SK-N-SH treated with all-trans-retinoic acid at 6 μM for 48 hours (cell line): ENCODE data around the gene MPDZ.

Experiments used
- ATAC-seq: fragments of 200-7000 bp; cut with Tn5 transposase; 3 replicates; pipeline ENCODE4 v1.9.1; 2020; ENCODE audit warnings: mild to moderate bottlenecking, moderate library complexity
- ARNTL ChIP-seq: fragments of 450-650 bp; formaldehyde crosslinking; IDR thresholded peaks from 2 replicates; pipeline ENCODE4 v1.5.0; 2020; ENCODE audit warnings: low read depth, mild to moderate bottlenecking, moderate library complexity, borderline replicate concordance
- BACH2 ChIP-seq: fragments of 250-450 bp; sonication (Bioruptor Pico); IDR thresholded peaks from 2 replicates; pipeline ENCODE4 v1.9.0; 2021; ENCODE audit warnings: mild to moderate bottlenecking, borderline replicate concordance
- CSRNP3 ChIP-seq: fragments of 250-450 bp; sonication (Bioruptor Pico); IDR thresholded peaks from 2 replicates; pipeline ENCODE4 v1.5.1; 2021; ENCODE audit warnings: mild to moderate bottlenecking, moderate library complexity
- GLIS3 ChIP-seq: fragments of 250-450 bp; sonication (Bioruptor Pico); IDR thresholded peaks from 2 replicates; pipeline ENCODE4 v1.5.0; 2020; ENCODE audit warnings: mild to moderate bottlenecking, moderate library complexity
- ISL1 ChIP-seq: fragments of 250-450 bp; sonication (Bioruptor Pico); IDR thresholded peaks from 2 replicates; pipeline ENCODE4 v2.1.2; 2022; ENCODE audit warnings: mild to moderate bottlenecking, moderate library complexity
- OSR1 ChIP-seq: fragments of 250-450 bp; sonication (Bioruptor Pico); IDR thresholded peaks from 2 replicates; pipeline ENCODE4 v1.8.0; 2022; ENCODE audit warnings: moderate library complexity, mild to moderate bottlenecking, inconsistent platforms
- PATZ1 ChIP-seq: fragments of 250-450 bp; sonication (Bioruptor Pico); IDR thresholded peaks from 2 replicates; pipeline ENCODE4 v1.8.0; 2020; ENCODE audit warnings: mild to moderate bottlenecking, moderate library complexity, borderline replicate concordance
- PPARA ChIP-seq: fragments of 250-450 bp; sonication (Bioruptor Pico); IDR thresholded peaks from 2 replicates; pipeline ENCODE4 v1.5.0; 2020; ENCODE audit warnings: mild to moderate bottlenecking, borderline replicate concordance
- TCF4 ChIP-seq: fragments of 250-450 bp; sonication (Bioruptor Pico); IDR thresholded peaks from 2 replicates; pipeline ENCODE4 v1.8.0; 2021; ENCODE audit warnings: mild to moderate bottlenecking, moderate library complexity, borderline replicate concordance
- TOX ChIP-seq: fragments of 250-450 bp; sonication (Bioruptor Pico); IDR thresholded peaks from 2 replicates; pipeline ENCODE4 v1.8.0; 2021; ENCODE audit warnings: mild to moderate bottlenecking, moderate library complexity, borderline replicate concordance
- TSHZ2 ChIP-seq: fragments of 250-450 bp; sonication (Bioruptor Pico); IDR thresholded peaks from 2 replicates; pipeline ENCODE4 v1.5.0; 2020; ENCODE audit warnings: mild to moderate bottlenecking, moderate library complexity
- ZC3H10 ChIP-seq: fragments of 250-450 bp; sonication (Bioruptor Pico); IDR thresholded peaks from 2 replicates; pipeline ENCODE4 v1.5.1; 2021; ENCODE audit warnings: mild to moderate bottlenecking, moderate library complexity
- ZFP3 ChIP-seq: fragments of 250-450 bp; sonication (Bioruptor Pico); IDR thresholded peaks from 2 replicates; pipeline ENCODE4 v1.5.0; 2020; ENCODE audit warnings: mild to moderate bottlenecking, moderate library complexity
- ZNF70 ChIP-seq: fragments of 450-650 bp; formaldehyde crosslinking; IDR thresholded peaks from 2 replicates; pipeline ENCODE4 v1.5.0; 2020; ENCODE audit warnings: mild to moderate bottlenecking, moderate library complexity
- ZNF8 ChIP-seq: fragments of 450-650 bp; formaldehyde crosslinking; IDR thresholded peaks from 2 replicates; pipeline ENCODE4 v1.5.0; 2020; ENCODE audit warnings: mild to moderate bottlenecking, moderate library complexity
- TF ChIP-seq, protein P1 (sequence below): fragments of 250-450 bp; sonication (Bioruptor Pico); IDR thresholded peaks from 2 replicates; pipeline ENCODE4 v1.5.1; 2020; ENCODE audit warnings: low read depth, mild to moderate bottlenecking, moderate library complexity
- TF ChIP-seq, protein P2 (sequence below): fragments of 250-450 bp; sonication (Bioruptor Pico); IDR thresholded peaks from 2 replicates; pipeline ENCODE4 v1.8.0; 2021; ENCODE audit warnings: low read depth, mild to moderate bottlenecking, moderate library complexity, borderline replicate concordance

Gene MPDZ

DNA sequence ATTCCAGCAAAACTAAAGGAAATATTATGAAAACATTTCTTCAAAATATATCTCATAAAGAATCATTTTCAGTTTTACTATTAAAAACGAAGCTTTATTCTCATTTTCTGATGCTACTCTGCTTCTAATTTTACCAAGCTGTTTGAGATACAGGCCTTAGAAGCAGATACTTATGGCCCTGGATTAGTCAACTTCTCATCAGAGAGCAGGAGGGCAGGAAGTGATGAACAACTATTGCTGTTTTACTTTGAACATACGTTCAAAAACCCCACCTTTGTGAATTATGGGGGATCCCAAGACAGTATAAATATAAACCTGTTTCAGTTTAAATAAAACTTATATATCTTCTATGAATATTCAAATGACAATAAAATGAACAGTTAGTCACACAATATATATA lies 16.0 kb downstream of the MPDZ start (continued):
- TF ChIP-seq TSHZ2 = no peak
- TF ChIP-seq BACH2 = no peak
- no peak for TF ChIP-seq PPARA
- no peak for TF ChIP-seq ZNF8 (CRISPR knock-in tag)
- TF ChIP-seq ISL1 = no peak
- TF ChIP-seq, protein P1, sequence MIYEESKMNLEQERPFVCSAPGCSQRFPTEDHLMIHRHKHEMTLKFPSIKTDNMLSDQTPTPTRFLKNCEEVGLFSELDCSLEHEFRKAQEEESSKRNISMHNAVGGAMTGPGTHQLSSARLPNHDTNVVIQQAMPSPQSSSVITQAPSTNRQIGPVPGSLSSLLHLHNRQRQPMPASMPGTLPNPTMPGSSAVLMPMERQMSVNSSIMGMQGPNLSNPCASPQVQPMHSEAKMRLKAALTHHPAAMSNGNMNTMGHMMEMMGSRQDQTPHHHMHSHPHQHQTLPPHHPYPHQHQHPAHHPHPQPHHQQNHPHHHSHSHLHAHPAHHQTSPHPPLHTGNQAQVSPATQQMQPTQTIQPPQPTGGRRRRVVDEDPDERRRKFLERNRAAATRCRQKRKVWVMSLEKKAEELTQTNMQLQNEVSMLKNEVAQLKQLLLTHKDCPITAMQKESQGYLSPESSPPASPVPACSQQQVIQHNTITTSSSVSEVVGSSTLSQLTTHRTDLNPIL (CRISPR knock-in tag) = no peak
- no peak for TF ChIP-seq ARNTL
- TF ChIP-seq OSR1 = no peak

- ATAC-seq = no peak
- TF ChIP-seq CSRNP3 (CRISPR knock-in tag) = no peak
- no peak for TF ChIP-seq ZNF8 (CRISPR knock-in tag)
- TF ChIP-seq GLIS3 (CRISPR knock-in tag) = no peak
- no peak for TF ChIP-seq ZFP3 (CRISPR knock-in tag)
- TF ChIP-seq, protein P1 (CRISPR knock-in tag) = no peak
- no peak for TF ChIP-seq BACH2
- TF ChIP-seq PATZ1 (CRISPR knock-in tag) = no peak
- no peak for TF ChIP-seq ARNTL
- no peak for TF ChIP-seq PPARA
- TF ChIP-seq ZNF70 (CRISPR knock-in tag) = no peak
- TF ChIP-seq TSHZ2 = no peak
- no peak for TF ChIP-seq ZC3H10 (CRISPR knock-in tag)
- TF ChIP-seq TOX (CRISPR knock-in tag) = no peak
- no peak for TF ChIP-seq TCF4
- TF ChIP-seq, protein P2, sequence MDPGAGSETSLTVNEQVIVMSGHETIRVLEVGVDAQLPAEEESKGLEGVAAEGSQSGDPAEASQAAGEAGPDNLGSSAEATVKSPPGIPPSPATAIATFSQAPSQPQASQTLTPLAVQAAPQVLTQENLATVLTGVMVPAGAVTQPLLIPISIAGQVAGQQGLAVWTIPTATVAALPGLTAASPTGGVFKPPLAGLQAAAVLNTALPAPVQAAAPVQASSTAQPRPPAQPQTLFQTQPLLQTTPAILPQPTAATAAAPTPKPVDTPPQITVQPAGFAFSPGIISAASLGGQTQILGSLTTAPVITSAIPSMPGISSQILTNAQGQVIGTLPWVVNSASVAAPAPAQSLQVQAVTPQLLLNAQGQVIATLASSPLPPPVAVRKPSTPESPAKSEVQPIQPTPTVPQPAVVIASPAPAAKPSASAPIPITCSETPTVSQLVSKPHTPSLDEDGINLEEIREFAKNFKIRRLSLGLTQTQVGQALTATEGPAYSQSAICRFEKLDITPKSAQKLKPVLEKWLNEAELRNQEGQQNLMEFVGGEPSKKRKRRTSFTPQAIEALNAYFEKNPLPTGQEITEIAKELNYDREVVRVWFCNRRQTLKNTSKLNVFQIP (CRISPR knock-in tag) = no peak
Measured at GRCh38 chr9:13252852-13253251, 26.6 kb downstream of the MPDZ start.
